Thymus (tissue), 14 donors: Measurements from ENCODE around the gene GRIK3. TPM values are rescaled to one million over a fixed set of nuclear protein-coding genes. Genes with fewer than 3 reads are reported as not detected.
"Not testable (repeated sequence)": the region's sequence is repeated elsewhere in the genome, so short reads cannot be mapped to it uniquely, and the experiment has no call there.

ENCODE experiments used
- DNase-seq, 9 donors: peaks; one replicate each; pipeline ENCODE4 v3.0.0-alpha.2; 2013; ENCODE audit warnings: low spot score in 9 of 9, low read depth in 6 of 9, missing footprints in 1 of 9
- H3K27ac ChIP-seq, 2 donors: one replicate each; pipeline ENCODE4 v1.5.1; 2013; ENCODE audit warnings: control low read depth in 1 of 2, low read depth in 1 of 2, low read length in 1 of 2, mild to moderate bottlenecking in 1 of 2, moderate library complexity in 1 of 2
- H3K27me3 ChIP-seq, 2 donors: one replicate each; pipeline ENCODE4 v1.5.1; 2013; ENCODE audit warnings: low read length in 1 of 2; ENCODE audit not compliant: control insufficient read depth in 2 of 2, insufficient read depth in 1 of 2
- H3K36me3 ChIP-seq, 2 donors: one replicate each; pipeline ENCODE4 v1.5.1; 2013; ENCODE audit warnings: low read length in 1 of 2, mild to moderate bottlenecking in 1 of 2, moderate library complexity in 1 of 2; ENCODE audit not compliant: control insufficient read depth in 2 of 2, insufficient read depth in 2 of 2
- H3K4me1 ChIP-seq, 2 donors: one replicate each; pipeline ENCODE4 v1.5.1; 2013; ENCODE audit warnings: low read length in 2 of 2; ENCODE audit not compliant: control insufficient read depth in 2 of 2, insufficient read depth in 2 of 2
- H3K4me3 ChIP-seq, 2 donors: one replicate each; pipeline ENCODE4 v1.5.1; 2013; ENCODE audit warnings: low read length in 2 of 2, control low read depth in 1 of 2, mild to moderate bottlenecking in 1 of 2
- H3K9me3 ChIP-seq, 2 donors: one replicate each; pipeline ENCODE4 v1.5.1; 2013; ENCODE audit warnings: low read length in 1 of 2, mild to moderate bottlenecking in 1 of 2; ENCODE audit not compliant: control insufficient read depth in 2 of 2, insufficient read depth in 1 of 2
- WGBS: extraction: QIAGEN DNeasy Blood & Tissue Kit; methylation state at CpG from one replicate; pipeline ENCODE4 v1.1.7; 2013; 5-methylcytosine and 5-hydroxymethylcytosine counted together
- long read RNA-seq, 10 donors: transcript quantifications; one replicate each; lab custom pipeline, GENCODE V29; 2026
- polyA plus RNA-seq: library from polyadenylated mRNA; stranded (reverse); fragments of 200-250 nt; gene quantifications from one replicate; pipeline ENCODE4 v1.2.3, GENCODE V29; 2013
- total RNA-seq: library from RNA; stranded (reverse); fragments of 120-200 nt; gene quantifications from one replicate; pipeline ENCODE4 v1.2.4, GENCODE V29; 2013
- donor health status: healthy.

GRIK3 gene
- 0.05 TPM for total RNA-seq
- 0.16 TPM for polyA plus RNA-seq
- long read RNA-seq, donor 1 = 0 reads
- long read RNA-seq, donor 2 = 0 reads
- long read RNA-seq, donor 3 = 0 reads
- long read RNA-seq, donor 4 = 0 reads
- long read RNA-seq, donor 5 = 0 reads
- long read RNA-seq, donor 6 = 0 reads
- long read RNA-seq, donor 7 = 0 reads
- long read RNA-seq, donor 8 = 0 reads
- long read RNA-seq, donor 9 = 0 reads
- long read RNA-seq, donor 10 = 0 reads

GRCh38 chr1:37034121-37035013 is at the start of gene GRIK3:
GRIK3 (minus strand) TSS chr1:37034515; CDS start chr1:37034108, 407 bp downstream.
- DNase-seq = no peak
- H3K9me3 ChIP-seq = no peaks in the 10 kb centered on the region
- no peaks in the 10 kb centered on the region for H3K4me1 ChIP-seq
- H3K27ac ChIP-seq = no peak within 1 kb of the TSS
- peaks cover 67 to 90% of the 10 kb centered on the region in 2 donors for H3K27me3 ChIP-seq
- 2% methylated on average over 128 of the region's 128 CpGs for WGBS
- no peak within 1 kb of the TSS for H3K4me3 ChIP-seq
- H3K36me3 ChIP-seq = no peaks in the 10 kb centered on the region

GRCh38 chr1:37084013-37084412 is 49.7 kb upstream of the GRIK3 start:
- Histone ChIP-seq H3K4me3 (no peak overlapping the region), H3K27ac (no peak overlapping the region), H3K27me3 (no peaks in the 10 kb centered on the region), H3K36me3 (no peaks in the 10 kb centered on the region), H3K9me3 (no peaks in the 10 kb centered on the region), H3K4me1 (no peaks in the 10 kb centered on the region)
- DNase-seq = no peak
- 83% methylated on average over 10 of the region's 10 CpGs for WGBS

- Histone ChIP-seq H3K4me1 (no peaks in the 10 kb centered on the region), H3K27me3 (no peaks in the 10 kb centered on the region), H3K9me3 (no peaks in the 10 kb centered on the region), H3K27ac (no peak overlapping the region), H3K36me3 (no peaks in the 10 kb centered on the region), H3K4me3 (no peak overlapping the region)
- DNase-seq = no peak
- 94% methylated on average over 12 of the region's 12 CpGs for WGBS
Measured at GRCh38 chr1:37083603-37084002, 49.3 kb upstream of the GRIK3 start.

- H3K4me3 ChIP-seq, H3K9me3 ChIP-seq, H3K4me1 ChIP-seq, DNase-seq, H3K27me3 ChIP-seq, H3K36me3 ChIP-seq, H3K27ac ChIP-seq: not testable (repeated sequence)
- WGBS = 96% methylated on average over 35 of the region's 54 CpGs
Measured at GRCh38 chr1:37080296-37080986, 46.1 kb upstream of the GRIK3 start.

- Histone ChIP-seq H3K27me3 (no peaks in the 10 kb centered on the region), H3K27ac (no peak overlapping the region), H3K36me3 (no peaks in the 10 kb centered on the region), H3K9me3 (no peaks in the 10 kb centered on the region), H3K4me3 (no peak overlapping the region), H3K4me1 (no peaks in the 10 kb centered on the region)
- DNase-seq = no peak
- 92% methylated on average over 2 of the region's 2 CpGs for WGBS
Measured at GRCh38 chr1:37078866-37079265, 44.6 kb upstream of the GRIK3 start.

GRCh38 chr1:37076168-37076567 is 41.9 kb upstream of the GRIK3 start:
- H3K4me1 ChIP-seq = no peaks in the 10 kb centered on the region
- 69% methylated on average over 2 of the region's 2 CpGs for WGBS
- no peak overlapping the region for H3K4me3 ChIP-seq
- H3K27ac ChIP-seq = no peak overlapping the region
- no peaks in the 10 kb centered on the region for H3K36me3 ChIP-seq
- H3K9me3 ChIP-seq = no peaks in the 10 kb centered on the region
- no peaks in the 10 kb centered on the region for H3K27me3 ChIP-seq
- DNase-seq = no peak

GRCh38 chr1:37073854-37074379 is 39.6 kb upstream of the GRIK3 start:
- Histone ChIP-seq H3K27me3 (no peaks in the 10 kb centered on the region), H3K27ac (no peak overlapping the region), H3K9me3 (no peaks in the 10 kb centered on the region), H3K36me3 (no peaks in the 10 kb centered on the region), H3K4me3 (no peak overlapping the region), H3K4me1 (no peaks in the 10 kb centered on the region)
- WGBS = 86% methylated on average over 9 of the region's 9 CpGs
- DNase-seq = no peak

- Histone ChIP-seq H3K27me3 (no peaks in the 10 kb centered on the region), H3K36me3 (no peaks in the 10 kb centered on the region), H3K4me3 (no peak overlapping the region), H3K27ac (no peak overlapping the region), H3K4me1 (no peaks in the 10 kb centered on the region), H3K9me3 (no peaks in the 10 kb centered on the region)
- WGBS = 70% methylated on average over 9 of the region's 9 CpGs
- no peak for DNase-seq
Measured at GRCh38 chr1:37073152-37073853, 39.0 kb upstream of the GRIK3 start.
